ENCODE results near the gene CA10.

Gene CA10

DNA sequence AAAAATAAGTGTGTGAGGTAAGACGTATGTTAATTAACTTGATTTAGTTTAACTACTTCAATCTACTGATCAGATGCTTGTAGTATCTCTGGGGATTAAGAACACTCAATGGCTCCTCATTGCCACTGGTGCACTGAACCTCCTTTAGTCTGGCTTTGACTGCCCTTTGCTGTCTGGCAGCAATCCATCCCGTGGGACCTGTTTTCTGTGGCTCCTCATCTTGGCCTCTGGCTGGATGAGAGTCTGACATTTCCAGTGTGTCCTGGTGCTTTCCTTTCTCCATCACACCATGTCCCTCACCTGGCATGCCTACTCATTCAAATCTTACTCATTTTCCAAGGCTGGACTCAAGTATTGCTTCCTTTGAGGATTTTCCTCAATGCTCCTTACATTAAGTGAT lies 212.2 kb downstream of the CA10 start:
- DNase-seq = no peak

DNA sequence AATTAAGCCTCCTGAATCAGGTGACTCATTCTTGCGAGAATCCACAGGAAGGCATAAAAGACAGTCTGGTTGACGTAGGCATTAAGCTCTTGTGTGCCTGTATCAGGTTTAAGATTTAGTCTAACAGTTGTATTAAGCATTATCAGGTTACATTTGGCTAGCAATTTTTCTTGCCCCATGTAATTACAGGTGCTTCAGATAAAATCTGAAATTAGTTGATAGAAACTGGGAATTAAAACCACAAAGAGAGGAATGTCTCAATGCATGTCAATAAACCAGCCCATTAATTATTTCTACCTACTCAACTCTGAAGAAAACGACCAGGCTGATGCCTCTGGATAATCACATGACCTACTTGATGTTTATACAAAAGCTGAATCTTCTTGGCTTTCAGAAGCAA lies 217.2 kb downstream of the CA10 start:
- no peak for DNase-seq

DNA sequence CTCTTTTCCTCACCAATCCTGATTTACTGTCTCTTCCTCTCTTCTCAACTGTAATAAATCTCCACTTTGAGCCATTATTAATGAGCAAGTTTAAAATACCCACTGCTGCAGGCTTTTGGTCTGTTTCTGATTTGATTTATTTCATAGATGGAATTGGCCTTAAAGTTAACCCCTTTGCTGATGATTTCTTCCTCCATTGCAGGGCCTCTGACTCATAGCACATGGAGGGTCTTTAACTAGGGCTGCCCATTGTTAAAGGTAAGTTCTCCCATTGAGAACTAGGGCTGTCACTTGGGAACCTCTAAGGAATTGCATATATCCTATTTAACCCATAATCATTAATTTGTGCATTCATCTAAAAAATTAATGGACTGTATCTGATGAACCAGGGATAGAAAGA lies 221.2 kb downstream of the CA10 start:
- DNase-seq = no peak

DNA sequence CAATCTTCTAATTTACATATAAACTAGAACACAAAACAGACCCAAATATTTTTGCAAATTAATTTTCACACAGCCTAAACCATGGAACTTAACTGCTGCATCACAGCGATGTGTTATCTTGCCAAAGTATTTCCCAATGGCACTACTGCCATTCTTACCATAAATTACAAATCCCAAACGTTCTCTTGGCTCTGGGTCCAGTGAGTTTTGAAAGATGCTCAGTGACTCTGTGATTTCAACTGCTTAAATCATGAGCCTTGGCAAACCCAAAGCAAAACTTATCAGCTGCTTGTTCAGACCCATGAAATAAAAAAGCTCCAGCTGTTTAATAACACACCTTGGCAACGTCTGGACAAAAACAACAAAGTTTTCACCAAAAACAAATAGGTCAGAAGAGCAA lies 223.0 kb downstream of the CA10 start:
- DNase-seq = no peak

DNA sequence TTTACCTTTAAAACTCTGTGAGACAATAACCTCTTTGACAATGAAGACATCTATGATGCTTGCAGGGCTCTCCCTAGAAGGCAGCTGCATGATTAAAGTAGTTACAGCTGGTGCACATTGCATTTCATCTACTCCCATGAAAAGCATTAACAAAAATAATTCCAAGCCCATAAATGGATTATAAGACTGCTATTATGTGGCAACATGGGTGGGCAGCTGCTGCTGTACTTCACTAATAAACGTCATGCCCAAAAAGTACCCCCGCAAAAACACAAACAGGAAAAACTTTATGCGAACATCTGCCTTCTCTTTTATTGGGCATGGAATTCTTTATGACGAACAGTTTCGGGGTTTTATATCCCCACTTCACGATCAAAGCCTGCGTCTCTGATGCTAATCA lies 224.9 kb downstream of the CA10 start:
- no peak for DNase-seq

DNA sequence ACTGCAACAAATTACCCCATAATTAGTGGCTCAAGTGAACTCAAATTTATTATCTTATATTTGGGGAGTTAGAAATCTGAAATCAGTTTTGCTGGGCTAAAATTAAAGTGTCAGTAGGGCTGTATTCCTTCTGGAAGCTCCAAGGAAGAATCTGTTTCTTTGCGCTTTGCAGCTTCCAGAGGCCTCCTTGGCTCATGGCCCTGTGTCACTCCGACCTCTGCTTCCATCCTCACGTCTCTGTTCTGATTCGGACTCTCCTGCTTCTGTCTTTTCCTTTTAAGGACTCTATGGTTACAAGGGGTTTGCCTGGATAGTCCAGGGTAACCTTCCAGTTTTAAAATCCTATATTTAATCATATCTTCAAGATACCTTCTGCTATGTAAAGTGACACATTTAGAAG lies 232.1 kb downstream of the CA10 start:
- no peak for DNase-seq

DNA sequence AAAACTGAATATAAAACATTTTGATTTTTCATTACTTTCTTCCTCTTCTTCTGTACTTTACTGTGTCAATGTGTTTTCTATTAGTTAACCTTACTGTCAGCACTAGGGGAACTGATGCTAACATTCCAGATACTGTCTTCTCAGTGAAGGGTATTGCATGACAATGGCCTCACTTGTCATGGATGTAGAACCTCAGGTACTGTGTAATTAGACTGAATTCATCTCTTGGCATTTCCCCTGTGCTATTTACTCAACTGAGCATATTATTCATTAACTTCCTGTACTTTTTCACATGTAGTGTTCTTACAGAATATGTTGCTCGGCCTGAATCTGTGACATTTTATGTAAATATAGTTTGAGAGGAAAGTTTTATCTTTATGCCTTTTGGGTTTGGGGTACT lies 237.0 kb downstream of the CA10 start:
- DNase-seq = no peak

DNA sequence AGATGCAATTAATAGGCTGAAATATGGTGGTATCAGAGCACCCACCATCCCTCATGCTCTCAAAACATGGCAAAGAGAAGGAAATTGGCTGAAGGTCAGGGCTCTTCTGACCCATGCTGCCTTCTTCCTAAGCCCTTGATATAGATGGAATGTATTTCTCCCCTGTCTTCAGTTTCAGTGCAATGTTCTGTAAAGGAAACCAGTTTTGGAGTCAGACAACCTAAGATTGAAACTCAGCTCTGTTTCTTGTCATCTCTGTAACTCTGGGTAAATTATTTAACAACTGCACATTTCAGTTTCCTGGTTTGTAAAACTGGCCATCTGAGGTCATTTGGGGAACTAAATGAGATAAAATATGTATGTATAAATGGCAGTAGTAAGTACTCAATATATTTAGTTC lies 243.9 kb downstream of the CA10 start:
- no peak for DNase-seq

DNA sequence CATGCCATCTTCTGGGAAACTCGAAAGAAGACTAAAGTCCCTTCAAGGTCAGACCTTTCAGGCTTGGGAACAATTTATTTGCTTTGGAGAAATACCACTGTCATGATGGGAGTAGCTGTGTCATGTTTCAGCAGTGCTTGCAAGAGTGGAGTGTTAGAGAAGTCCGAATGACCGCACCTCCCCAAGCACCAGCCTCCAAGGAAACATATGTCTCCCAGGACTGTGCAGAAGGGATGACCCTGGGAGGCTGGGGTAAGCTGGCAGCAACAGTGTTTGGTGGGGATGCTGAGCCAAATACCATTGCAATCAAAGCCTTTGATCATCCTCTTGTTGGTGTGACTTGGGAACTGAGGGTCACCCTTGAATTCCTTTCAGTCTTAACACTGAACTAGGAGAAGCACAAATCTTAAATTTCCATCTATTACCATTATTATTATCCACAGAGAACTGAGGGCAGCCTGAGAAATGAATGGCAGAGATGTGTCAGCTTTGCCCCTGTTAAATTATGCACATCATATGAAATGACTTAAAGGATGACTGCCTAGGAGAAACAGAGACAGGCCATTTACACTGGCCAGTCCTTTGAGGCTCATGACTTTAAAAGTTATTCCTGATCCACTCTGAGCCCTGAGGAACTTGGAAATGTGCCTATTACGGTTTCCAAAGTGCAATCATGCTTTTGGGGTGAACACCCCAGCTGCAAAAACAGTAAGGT lies 244.9 kb downstream of the CA10 start:
- DNase-seq = no peak

DNA sequence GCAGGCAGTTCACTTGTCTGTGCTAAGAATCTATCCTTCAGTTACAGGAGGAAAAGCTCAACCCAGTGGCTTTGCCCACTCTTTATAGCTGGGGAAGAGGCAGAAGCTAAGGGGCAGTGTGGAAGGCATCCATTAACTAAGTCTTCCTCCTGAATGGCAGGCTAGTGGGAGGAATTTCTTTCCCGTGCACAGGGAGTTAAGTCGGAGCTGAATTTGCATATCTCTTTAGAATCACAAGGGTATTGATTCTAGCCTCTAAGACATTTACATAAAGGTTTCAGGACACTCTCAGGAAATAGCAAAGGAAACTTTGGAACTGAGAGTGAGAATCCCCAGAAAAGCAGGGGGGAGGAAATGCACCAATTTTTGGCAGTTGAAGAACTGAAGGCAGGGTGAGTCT lies 245.6 kb downstream of the CA10 start:
- no peak for DNase-seq

DNA sequence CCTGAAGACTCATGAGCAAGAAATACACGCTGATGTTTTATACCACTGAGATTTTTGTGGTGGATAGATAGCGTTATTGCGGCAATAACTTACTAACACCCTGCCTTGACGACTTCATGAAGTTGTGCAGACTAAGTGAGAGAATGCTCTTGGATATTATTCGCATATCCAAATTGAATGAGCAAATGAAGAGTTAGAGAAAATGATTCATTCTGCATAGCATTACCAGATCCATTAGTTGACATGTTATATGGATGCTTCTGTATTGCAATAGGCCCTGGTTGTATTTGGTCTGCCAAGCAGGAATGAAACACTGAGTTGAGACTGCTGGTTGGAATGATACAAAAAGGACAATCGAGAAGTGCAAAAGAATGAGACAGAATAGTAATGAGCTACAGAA lies 247.3 kb downstream of the CA10 start:
- no peak for DNase-seq

DNA sequence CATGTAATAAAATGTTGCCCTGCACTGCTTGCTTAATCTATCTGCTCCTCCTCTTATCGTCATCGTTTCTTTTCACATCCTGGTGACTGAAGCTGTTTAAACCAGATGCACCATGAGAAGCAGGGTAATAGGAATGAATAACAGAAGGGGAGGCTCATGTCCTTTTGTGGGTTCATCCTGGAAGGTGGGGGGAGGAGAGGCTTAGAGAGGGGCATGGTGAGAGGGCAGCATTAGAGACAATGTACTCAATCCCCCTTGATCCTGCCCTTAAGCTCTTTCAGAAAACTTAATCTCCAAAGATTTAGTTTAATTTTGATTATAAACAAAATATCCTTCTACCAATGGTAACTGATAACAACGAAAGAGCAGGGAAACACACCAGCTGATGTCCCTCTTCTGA lies 248.5 kb downstream of the CA10 start:
- DNase-seq = no peak

DNA sequence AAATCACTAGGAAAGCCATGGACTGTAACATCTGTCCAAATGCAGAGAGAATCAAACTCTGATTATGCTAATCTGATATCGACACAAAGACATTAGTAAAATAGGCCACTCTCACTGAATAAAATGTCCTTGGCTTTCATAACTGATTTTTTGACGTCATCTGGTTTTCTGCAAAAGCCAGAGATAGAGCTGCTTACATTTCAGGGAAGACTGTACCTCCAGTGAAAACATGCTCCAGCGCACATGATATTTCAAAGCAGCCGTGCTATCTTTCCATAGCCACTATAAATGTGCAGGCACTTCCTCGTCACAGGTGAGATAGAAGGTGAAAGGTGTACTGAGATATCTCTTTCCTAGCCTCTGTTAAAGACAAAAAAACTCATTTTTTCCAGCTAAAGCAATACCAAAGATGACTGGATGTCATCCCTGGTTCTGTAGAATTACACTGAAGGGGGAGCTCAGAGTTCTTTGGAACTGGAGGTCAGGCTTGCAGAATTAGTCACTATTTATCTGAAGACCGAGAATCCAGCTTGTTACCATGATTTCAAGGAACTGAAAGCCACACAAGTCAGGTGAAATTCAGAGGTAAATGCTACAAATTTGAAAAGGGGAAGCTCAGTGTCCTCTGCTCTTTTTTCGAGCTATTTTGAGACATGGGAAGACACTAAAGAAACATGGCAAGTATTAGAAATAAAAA lies 249.5 kb downstream of the CA10 start:
- no peak for DNase-seq

DNA sequence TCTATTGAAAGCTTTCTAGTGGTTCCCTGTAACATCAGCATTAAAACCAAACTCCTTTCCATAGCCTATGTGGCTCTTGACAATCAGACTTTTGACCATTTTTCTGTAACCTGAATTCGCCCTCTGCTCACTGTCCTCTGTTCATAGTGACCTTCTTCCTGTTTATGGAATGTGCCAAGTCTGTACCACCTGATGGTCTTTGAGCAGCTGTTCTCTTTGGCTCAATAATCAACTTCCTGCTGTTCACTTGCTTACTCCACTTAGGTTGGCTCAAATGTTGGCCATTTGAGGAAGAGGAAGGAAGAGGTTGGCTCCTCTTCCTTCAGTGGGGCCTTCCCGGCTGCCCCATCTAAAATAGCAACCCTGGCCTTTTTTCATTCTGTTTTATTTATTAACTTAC lies 251.5 kb downstream of the CA10 start:
- DNase-seq = no peak

DNA sequence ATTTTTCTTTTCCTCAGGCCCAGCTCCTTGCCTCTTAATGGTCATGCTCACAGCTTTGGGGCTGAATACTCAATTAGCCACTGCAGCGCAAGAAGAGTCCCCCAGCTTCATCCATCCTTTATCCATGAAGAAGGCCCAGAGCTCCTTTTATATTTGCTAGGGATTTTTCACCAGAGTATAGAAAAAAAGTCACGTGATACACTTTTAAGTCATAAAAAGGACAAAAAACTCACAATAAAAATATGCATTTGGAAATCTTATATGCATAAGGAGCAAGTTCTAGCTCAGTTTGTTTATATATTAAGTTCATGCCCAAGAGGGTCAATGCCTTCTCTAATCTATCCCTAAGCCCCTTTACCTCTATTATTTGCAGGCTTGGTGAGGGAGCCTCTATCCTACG lies 254.1 kb downstream of the CA10 start:
- no peak for DNase-seq

DNA sequence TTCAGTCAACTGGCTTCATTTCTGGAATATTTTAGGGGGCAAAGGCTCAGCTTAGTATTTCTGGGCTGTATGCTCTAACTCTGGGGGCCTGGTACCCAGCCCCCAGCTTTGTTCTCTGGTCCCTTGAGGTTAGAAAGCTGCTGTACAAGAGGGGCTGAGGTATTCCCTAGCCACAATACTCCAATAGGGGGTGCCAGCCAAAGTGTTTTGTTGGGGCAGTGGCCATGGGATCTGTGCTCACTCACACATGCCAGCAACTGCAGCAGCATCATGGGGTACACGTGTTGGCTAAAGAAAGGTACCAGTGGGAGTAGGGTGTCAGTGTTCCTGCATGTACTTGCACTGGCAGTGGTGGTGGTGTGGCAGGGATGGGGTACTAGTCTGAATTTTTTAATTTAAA lies 257.3 kb downstream of the CA10 start:
- no peak for DNase-seq

DNA sequence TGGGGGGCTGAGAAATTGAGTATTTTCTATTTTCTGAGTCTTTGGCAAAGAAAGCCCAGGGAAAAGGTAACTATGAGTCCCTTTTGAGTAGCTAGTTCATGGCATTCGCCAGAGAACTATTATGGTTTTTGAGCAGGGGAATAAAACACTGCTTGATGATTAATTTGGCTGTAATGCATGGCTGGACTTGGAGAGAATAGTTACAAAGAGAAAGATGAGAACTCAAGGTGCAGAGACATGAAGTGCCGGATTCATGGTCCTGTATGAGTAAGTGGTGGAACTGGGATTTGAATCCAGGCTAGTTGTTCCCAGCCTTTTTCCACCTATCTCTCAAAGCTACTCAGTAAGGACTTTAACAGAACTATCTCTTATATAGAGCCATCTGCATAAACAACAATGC lies 266.6 kb downstream of the CA10 start:
- DNase-seq = no peak

DNA sequence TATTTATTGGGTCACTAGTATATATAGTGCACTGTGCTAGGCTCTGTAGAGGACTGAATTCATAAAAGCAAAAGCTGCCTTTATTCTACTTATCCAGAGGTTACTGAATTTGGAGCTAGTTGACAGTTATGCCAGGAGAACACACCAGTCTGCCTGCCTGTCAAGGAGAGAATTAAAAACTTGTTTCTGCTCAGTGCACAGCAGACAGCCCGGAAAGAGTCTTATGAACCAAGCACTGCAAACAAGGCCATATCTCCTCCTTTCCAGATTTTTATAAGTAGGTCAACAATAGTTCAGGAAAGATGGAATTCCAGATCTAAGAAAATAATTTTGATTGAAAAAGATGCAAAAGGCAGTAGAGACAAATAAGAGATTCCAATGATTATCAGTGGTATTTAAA lies 267.8 kb downstream of the CA10 start:
- no peak for DNase-seq

DNA sequence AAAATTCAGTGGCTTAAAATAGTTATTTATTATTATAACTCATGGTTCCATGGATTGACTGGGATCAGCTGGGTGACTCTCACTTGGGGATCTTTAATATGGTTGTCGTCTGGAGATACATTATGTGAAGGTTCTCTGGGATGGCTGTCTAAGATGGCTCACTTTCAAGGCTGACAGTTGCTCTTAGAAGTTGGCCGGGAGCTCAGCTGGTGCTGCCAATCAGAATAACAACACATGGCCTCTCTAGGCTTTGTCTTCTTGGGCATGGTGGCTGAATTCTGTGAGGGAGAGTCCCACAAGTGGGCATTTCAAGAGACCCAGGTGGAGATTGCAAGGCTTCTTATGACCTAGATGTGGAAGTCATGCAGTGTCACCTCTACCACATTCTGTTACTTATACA lies 269.7 kb downstream of the CA10 start:
- DNase-seq = no peak

DNA sequence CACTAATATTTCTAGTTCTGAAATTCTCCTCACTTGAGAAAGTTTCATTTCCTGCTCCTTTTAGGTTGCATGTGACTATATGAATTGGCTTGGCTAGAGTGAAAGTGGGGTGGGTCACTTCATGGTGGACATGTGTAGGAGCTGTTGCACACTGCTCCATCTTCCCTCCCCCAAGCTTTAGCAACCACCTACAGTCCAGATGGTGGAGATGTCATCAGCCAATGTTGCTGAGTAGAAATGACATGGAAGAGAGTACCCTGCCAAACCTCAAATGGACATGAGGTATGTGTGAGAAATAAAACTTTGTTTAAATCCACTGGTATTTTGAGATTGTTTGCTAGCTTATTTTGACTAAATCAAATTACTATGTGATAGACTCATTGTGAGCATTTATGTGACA lies 281.5 kb downstream of the CA10 start:
- no peak for DNase-seq

DNA sequence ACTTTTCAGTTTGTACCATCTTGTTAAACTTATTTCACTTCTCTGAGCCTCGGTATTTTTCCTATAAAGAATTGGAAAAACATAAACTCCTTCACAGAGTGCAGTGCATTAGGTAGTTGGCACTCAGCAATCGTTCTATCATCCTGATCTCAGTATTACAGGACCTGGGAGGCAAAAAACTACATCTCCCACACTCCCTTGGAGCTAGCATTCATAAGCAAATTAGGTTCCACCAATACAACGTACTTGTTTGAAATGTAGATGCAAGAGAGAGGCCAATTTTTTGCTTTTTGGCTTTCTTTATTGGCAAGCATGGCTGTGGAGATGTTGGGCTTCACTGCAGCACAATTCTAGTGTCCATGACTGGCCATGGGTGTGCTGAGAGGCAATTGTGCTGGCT lies 285.2 kb downstream of the CA10 start:
- DNase-seq = no peak

DNA sequence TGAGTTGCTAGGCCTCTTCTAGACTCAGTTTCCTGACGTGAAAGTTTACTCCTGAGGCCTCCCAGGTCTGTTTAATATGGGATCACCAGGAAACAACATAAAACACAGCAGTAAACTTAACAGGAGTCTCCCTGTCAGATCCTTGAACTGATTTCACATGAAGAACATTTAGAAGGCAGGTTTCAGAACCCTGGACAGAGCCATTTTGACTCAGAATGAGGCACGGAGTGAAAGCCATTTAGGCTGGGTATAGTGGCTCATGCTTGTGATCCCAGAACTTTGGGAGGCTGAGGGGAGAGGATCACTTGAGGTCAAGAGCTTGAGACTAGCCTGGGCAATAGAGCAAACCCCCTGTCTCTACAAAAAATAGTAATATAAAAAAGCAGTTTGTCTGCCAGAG lies 289.1 kb downstream of the CA10 start:
- no peak for DNase-seq

DNA sequence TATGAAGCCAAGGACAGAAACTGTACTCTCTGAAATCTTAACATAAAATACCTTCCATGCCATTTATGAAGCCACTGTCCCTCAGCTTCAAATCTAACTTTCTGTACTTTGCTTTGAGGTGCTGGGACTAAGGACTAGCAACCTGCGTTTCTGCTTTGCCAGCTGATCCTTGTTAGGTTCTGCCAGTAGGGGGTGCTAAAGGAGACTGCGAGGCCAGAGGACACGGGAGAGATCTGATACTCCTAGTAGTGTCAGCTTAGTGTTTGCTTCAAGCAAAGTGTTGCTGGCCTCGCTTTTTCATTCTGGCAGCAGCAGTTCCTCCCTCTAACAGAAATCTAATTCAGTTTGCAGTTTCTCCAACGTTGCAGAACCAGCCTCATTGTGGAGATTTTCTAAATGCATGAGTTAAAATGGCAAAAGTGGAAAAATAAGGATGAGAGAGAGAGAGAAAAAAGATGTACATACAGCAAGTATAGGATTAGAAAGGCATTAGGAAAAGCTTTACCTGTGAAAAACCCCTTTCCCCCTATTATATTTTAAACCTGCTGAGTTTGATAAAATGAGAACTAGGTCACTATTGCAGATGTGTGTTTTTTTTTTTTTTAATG lies 297.5 kb downstream of the CA10 start:
- peak; percentile 67 for DNase-seq

DNA sequence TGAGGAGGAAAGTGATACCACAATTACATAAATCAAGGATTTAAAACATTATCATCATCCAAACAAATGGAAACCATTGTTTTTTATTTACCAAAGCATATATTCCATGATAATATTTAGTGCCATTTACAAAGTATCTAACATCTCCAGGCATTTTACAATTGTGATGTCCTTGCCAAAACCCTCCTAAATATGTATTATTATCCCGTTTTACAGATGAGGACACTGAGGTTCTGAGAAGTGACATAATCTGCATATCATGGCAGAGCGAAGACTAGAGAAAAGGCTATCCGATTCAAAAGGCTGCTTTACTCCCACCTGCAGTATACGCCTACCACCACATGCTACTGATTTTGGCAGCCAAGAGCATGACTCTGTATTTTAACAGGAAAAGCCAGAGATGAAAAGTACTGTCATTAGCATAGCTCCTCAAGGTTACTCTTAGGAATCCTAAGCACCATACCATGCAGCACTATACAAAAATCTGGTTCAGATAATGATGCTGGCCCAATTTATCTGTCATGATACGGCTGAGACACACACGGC lies 301.4 kb downstream of the CA10 start:
- DNase-seq = peak; percentile 49
